ENCODE measurements around the gene CYBC1.
"Not testable (repeated sequence)": the region's sequence is repeated elsewhere in the genome, so short reads cannot be mapped to it uniquely, and the experiment has no call there.

The CYBC1 gene

GRCh38 chr17:82433560-82434215, 16.9 kb downstream of the CYBC1 start:
- no peak for DNase-seq

GRCh38 chr17:82432017-82432416, 18.5 kb downstream of the CYBC1 start:
- DNase-seq, result no peak

GRCh38 chr17:82429824-82430223, 20.7 kb downstream of the CYBC1 start:
- DNase-seq, result no peak

GRCh38 chr17:82428546-82428945, 22.0 kb downstream of the CYBC1 start:
- DNase-seq, result no peak

- no peak for DNase-seq
Measured at GRCh38 chr17:82424863-82425159, 25.7 kb downstream of the CYBC1 start.

GRCh38 chr17:82424001-82424862, 26.3 kb downstream of the CYBC1 start:
- peak; percentile 63 for DNase-seq

GRCh38 chr17:82419540-82419939, 31.0 kb downstream of the CYBC1 start:
- DNase-seq, result no peak

GRCh38 chr17:82418001-82418986, 32.3 kb downstream of the CYBC1 start, which contains the start of the genes HEXD and OGFOD3:
Gene HEXD (plus strand): TSS chr17:82418347. CDS start chr17:82419800, 1,453 bp downstream.
Gene OGFOD3 (minus strand): TSS chr17:82418586. CDS start chr17:82418485, 101 bp downstream.
- peak; percentile 84 for DNase-seq

- no peak for DNase-seq
Measured at GRCh38 chr17:82416771-82417170, 33.8 kb downstream of the CYBC1 start.

GRCh38 chr17:82416264-82416663, 34.3 kb downstream of the CYBC1 start:
- no peak for DNase-seq

- no peak for DNase-seq
Measured at GRCh38 chr17:82415786-82416185, 34.8 kb downstream of the CYBC1 start.

- no peak for DNase-seq
Measured at GRCh38 chr17:82415336-82415735, 35.2 kb downstream of the CYBC1 start.

GRCh38 chr17:82414548-82415281, 35.8 kb downstream of the CYBC1 start:
- DNase-seq, result peak; percentile 73

- DNase-seq, result no peak
Measured at GRCh38 chr17:82412535-82413520, 37.7 kb downstream of the CYBC1 start.

GRCh38 chr17:82412081-82412480, 38.5 kb downstream of the CYBC1 start:
- DNase-seq, result not testable (repeated sequence)

- DNase-seq, result no peak
Measured at GRCh38 chr17:82411396-82412053, 39.0 kb downstream of the CYBC1 start.

- no peak for DNase-seq
Measured at GRCh38 chr17:82410014-82410716, 40.4 kb downstream of the CYBC1 start.

- DNase-seq, result no peak
Measured at GRCh38 chr17:82408938-82409318, 41.6 kb downstream of the CYBC1 start.

- no peak for DNase-seq
Measured at GRCh38 chr17:82408288-82408937, 42.1 kb downstream of the CYBC1 start.
